Measurements from ENCODE around the gene OBI1.

The OBI1 gene, protein sequence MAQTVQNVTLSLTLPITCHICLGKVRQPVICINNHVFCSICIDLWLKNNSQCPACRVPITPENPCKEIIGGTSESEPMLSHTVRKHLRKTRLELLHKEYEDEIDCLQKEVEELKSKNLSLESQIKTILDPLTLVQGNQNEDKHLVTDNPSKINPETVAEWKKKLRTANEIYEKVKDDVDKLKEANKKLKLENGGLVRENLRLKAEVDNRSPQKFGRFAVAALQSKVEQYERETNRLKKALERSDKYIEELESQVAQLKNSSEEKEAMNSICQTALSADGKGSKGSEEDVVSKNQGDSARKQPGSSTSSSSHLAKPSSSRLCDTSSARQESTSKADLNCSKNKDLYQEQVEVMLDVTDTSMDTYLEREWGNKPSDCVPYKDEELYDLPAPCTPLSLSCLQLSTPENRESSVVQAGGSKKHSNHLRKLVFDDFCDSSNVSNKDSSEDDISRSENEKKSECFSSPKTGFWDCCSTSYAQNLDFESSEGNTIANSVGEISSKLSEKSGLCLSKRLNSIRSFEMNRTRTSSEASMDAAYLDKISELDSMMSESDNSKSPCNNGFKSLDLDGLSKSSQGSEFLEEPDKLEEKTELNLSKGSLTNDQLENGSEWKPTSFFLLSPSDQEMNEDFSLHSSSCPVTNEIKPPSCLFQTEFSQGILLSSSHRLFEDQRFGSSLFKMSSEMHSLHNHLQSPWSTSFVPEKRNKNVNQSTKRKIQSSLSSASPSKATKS

DNA sequence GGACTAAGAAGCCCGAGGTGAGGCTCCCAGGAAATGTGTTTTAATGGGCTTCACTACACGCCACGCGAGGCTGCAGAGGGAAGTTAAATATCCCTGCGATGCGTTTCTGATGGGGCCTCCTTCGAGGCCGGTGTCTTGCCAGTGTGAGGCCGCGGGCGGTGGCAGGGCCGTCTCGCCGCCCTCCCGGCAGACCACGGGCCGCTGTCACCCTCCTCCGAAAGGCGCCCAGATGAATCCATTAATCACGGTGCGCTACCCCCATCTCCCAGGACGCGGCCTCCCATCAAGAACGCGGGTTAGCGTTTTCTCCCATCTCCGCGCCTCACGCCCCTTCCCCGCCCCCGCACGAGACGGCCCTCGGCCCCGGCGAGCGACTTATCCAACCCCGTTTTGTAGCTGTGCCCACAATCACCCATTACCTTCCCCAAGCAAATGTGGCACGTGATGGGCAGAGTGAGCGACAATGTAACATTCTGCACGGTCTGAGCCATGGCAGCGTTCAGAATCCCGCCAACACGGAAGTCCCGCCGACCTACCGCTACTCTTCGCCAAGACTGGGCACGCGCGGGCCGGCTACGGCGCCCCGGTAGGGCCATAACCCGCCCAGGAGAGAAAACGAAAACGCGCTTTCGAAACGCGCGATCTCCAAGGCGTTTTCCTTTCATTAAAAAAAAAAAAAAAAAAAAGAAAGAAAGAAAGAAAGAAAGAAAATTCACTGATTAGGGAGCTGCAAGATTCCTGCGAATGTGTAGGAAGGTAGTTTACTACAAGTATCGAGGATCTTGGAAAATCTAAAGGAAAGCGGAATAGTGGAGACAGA is at the start of gene OBI1:
Gene OBI1, minus strand, starts transcription at position 526 of the 820 bp plus-strand sequence. Its CDS starts 35 bp downstream, at position 491.
- H3K4me3 ChIP-seq (ENCODE audit: control insufficient read depth, low read depth, low read length): peak within 1 kb of the TSS; percentile 95
- peak; percentile 89 for DNase-seq (ENCODE audit: low read depth)
- TF ChIP-seq, protein P1, sequence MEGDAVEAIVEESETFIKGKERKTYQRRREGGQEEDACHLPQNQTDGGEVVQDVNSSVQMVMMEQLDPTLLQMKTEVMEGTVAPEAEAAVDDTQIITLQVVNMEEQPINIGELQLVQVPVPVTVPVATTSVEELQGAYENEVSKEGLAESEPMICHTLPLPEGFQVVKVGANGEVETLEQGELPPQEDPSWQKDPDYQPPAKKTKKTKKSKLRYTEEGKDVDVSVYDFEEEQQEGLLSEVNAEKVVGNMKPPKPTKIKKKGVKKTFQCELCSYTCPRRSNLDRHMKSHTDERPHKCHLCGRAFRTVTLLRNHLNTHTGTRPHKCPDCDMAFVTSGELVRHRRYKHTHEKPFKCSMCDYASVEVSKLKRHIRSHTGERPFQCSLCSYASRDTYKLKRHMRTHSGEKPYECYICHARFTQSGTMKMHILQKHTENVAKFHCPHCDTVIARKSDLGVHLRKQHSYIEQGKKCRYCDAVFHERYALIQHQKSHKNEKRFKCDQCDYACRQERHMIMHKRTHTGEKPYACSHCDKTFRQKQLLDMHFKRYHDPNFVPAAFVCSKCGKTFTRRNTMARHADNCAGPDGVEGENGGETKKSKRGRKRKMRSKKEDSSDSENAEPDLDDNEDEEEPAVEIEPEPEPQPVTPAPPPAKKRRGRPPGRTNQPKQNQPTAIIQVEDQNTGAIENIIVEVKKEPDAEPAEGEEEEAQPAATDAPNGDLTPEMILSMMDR (conservative IDR thresholded peaks at IDR 0.05; ENCODE audit: control insufficient read depth, insufficient read depth, low read depth, low read length): no peak

DNA sequence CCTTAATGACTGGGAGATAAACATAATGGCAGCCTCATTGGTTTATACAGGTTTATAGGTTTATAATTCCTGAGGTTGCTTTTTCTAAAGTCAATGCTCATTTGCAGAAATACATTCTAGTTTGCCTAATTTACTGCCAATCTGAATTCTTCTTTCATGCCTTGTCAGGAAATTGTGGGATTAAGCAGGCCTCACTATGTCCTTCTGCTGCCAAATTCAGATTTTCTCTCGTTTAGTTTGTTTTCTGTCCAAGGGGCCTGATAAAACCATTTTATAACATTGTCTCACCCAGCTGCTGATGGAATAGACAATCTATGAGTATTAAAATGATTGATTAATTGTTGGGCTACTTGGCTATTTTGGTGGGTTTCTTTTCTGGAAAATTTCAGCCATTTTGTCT is 42.4 kb upstream of the OBI1 start:
- TF ChIP-seq, protein P1 (conservative IDR thresholded peaks at IDR 0.05; ENCODE audit: control insufficient read depth, insufficient read depth, low read depth, low read length): no peak
- DNase-seq (ENCODE audit: low read depth): no peak
- H3K4me3 ChIP-seq (ENCODE audit: control insufficient read depth, low read depth, low read length): no peak overlapping the region

DNA sequence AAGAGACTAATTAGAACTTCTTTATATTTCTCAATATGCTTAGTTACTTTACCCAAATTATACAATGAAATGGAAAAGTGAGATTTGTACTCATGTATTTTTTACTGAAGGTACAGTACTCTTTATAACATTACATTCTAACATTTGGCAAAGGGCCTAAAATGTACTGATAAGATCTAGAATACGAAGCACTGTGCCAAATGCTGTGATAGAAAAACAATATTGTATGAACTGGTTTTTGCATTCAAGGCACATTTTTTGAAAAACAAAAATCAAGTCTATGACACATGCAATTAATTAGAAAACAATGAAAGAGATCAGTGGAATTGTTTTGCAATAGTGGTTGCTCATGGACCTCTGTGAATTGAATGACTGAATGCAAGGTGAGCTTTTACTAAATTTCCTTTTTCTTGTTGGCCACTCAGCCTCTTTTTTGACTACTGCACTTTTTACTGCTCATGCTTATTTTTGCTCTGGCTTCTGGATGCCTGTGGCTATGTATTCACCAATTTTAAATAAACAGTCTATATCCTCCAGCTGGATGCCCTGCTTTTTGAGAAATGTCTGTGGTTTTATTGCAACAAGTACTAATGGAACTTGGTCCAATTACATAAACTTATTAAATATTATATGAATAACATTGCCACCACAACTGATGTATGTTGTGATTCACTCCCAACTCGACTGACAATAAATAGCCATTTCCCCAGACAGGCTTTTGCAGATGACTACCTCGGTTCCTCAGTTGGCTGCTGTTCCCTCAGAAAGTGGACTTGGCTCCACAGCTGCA is 41.4 kb upstream of the OBI1 start:
- H3K4me3 ChIP-seq (ENCODE audit: control insufficient read depth, low read depth, low read length): no peak overlapping the region
- no peak for DNase-seq (ENCODE audit: low read depth)
- TF ChIP-seq, protein P1 (conservative IDR thresholded peaks at IDR 0.05; ENCODE audit: control insufficient read depth, insufficient read depth, low read depth, low read length): no peak

DNA sequence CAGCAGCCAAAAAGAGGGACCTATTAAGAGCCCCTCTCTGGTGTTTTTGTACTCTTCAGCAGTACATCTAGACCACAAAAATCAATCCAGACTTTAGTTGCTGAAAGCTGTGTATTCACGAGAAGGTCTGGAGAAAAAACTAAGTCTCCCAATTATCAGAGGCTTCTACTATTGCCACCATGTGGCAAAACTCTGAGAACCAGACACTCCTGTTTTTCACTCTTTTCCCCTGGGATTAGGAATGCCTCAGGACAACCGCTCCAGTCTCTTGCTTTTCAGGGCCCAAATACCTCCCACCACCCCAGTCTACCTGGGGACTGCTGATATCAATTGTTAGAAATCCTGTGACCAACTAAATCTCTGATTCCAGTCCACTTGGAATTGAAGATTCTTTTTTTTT is 30.1 kb upstream of the OBI1 start:
- no peak overlapping the region for H3K4me3 ChIP-seq (ENCODE audit: control insufficient read depth, low read depth, low read length)
- TF ChIP-seq, protein P1 (conservative IDR thresholded peaks at IDR 0.05; ENCODE audit: control insufficient read depth, insufficient read depth, low read depth, low read length): peak; percentile 7
- DNase-seq (ENCODE audit: low read depth): no peak

DNA sequence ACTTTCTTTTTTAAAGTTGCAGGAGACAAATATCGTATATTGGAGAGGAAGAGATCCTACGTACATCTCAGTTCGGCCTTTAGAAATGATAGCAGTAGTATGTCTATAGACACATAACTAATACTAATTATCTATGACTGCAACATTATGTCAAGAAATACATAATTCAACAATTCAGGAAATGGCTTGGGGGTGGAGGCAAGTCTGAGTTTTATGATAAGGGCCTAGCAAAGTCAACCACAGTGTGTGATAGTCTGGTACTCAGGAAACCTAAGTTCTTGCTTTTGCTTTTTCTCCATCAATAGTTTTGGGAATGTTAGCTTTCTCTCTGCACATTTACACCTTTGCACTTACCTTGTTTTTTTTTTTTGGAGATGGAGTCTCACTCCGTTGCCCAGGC is 27.5 kb upstream of the OBI1 start:
- TF ChIP-seq, protein P1 (conservative IDR thresholded peaks at IDR 0.05; ENCODE audit: control insufficient read depth, insufficient read depth, low read depth, low read length): no peak
- no peak for DNase-seq (ENCODE audit: low read depth)

More for the DNA sequence above, 27.5 kb upstream of the OBI1 start:
- no peak overlapping the region for H3K4me3 ChIP-seq (ENCODE audit: control insufficient read depth, low read depth, low read length)
